GM18499 (cell line): ENCODE measurements around the gene UBP1.
"Not testable (repeated sequence)": the region's sequence is repeated elsewhere in the genome, so short reads cannot be mapped to it uniquely, and the experiment has no call there.

Experiments
- ATAC-seq: cut with Tn5 transposase; IDR thresholded peaks from one replicate; pipeline ENCODE4 v1.9.1; 2021; ENCODE audit warnings: moderate number of reproducible peaks; ENCODE audit not compliant: insufficient read depth, unreplicated experiment

The UBP1 gene

GRCh38 chr3:33339758-33340157 is 100.4 kb downstream of the UBP1 start:
- ATAC-seq = no peak

- not testable (repeated sequence) for ATAC-seq
Observed at GRCh38 chr3:33338936-33339465, 101.2 kb downstream of the UBP1 start.
